Loucy (cell line): ENCODE results near the gene CDK4.

Experiments
- CTCF ChIP-seq: fragments of 200-600 bp; sonication (generic); conservative IDR thresholded peaks from 2 replicates; pipeline ENCODE4 v1.5.1; 2014; ENCODE audit warnings: mild to moderate bottlenecking, antibody characterized with exemption, low read length
- EZH2phosphoT487 ChIP-seq: fragments of 200-600 bp; IDR thresholded peaks from 2 replicates; pipeline ENCODE4 v1.6.1; 2018; ENCODE audit warnings: antibody characterized with exemption, mild to moderate bottlenecking, moderate library complexity, borderline replicate concordance

GRCh38 chr12:57735952-57736740 is 16.0 kb downstream of the CDK4 start:
- TF ChIP-seq CTCF (no peak), EZH2phosphoT487 (no peak)
